HG03565 (cell line): Measurements from ENCODE around the gene ZBED2.

Experiments used
- ATAC-seq: cut with Tn5 transposase; IDR thresholded peaks from one replicate; pipeline ENCODE4 v1.9.1; 2021; ENCODE audit warnings: mild to moderate bottlenecking, moderate library complexity; ENCODE audit not compliant: unreplicated experiment

Gene ZBED2

GRCh38 chr3:111604119-111604518 lies 9.0 kb upstream of the ZBED2 start:
- ATAC-seq = peak; percentile 6

GRCh38 chr3:111603679-111604078 lies 8.5 kb upstream of the ZBED2 start:
- peak; percentile 40 for ATAC-seq

GRCh38 chr3:111601810-111602209 lies 6.7 kb upstream of the ZBED2 start:
- no peak for ATAC-seq

GRCh38 chr3:111598552-111598951 lies 3.4 kb upstream of the ZBED2 start:
- ATAC-seq = no peak

GRCh38 chr3:111598139-111598538 lies 3.0 kb upstream of the ZBED2 start:
- ATAC-seq = no peak

- ATAC-seq = no peak
These were observed 1.2 kb upstream of the ZBED2 start for GRCh38 chr3:111596328-111596727.

- no peak for ATAC-seq
These were observed 365 bp downstream of the ZBED2 start for GRCh38 chr3:111594781-111595180.

- ATAC-seq = peak; percentile 80
These were observed 941 bp downstream of the ZBED2 start for GRCh38 chr3:111594205-111594604.

- no peak for ATAC-seq
These were observed 1.5 kb downstream of the ZBED2 start for GRCh38 chr3:111593666-111594065.

- no peak for ATAC-seq
These were observed 2.2 kb downstream of the ZBED2 start for GRCh38 chr3:111592936-111593335.

- ATAC-seq = no peak
These were observed 3.0 kb downstream of the ZBED2 start for GRCh38 chr3:111592143-111592542.

- ATAC-seq = no peak
These were observed 3.6 kb downstream of the ZBED2 start for GRCh38 chr3:111591555-111591954.

GRCh38 chr3:111590143-111590491 lies 5.0 kb downstream of the ZBED2 start:
- ATAC-seq = no peak

- ATAC-seq = no peak
These were observed 5.6 kb downstream of the ZBED2 start for GRCh38 chr3:111589303-111590142.

GRCh38 chr3:111588527-111588926 lies 6.6 kb downstream of the ZBED2 start:
- ATAC-seq = no peak

- no peak for ATAC-seq
These were observed 9.9 kb downstream of the ZBED2 start for GRCh38 chr3:111585217-111585616.

- ATAC-seq = no peak
These were observed 10.4 kb downstream of the ZBED2 start for GRCh38 chr3:111584744-111585143.

GRCh38 chr3:111582120-111582474 lies 13.0 kb downstream of the ZBED2 start:
- no peak for ATAC-seq

- no peak for ATAC-seq
These were observed 13.6 kb downstream of the ZBED2 start for GRCh38 chr3:111581403-111582119.

- no peak for ATAC-seq
These were observed 15.7 kb downstream of the ZBED2 start for GRCh38 chr3:111579495-111579894.

GRCh38 chr3:111578867-111579266 lies 16.3 kb downstream of the ZBED2 start:
- no peak for ATAC-seq
